Activated naive CD4-positive, alpha-beta T cell treated with anti-CD3 and anti-CD28 coated beads, Interleukin-2, amount 10 ng/mL, durations not matched to agents 7 days and 5 days (primary cell): ENCODE measurements around the gene DENND4B.

ENCODE experiments used
- CTCF ChIA-PET: fragments of 350-600 bp; sonication (Branson Sonifier 250); formaldehyde crosslinking; loops from one replicate; lab custom pipeline; 2021; ENCODE audit warnings: antibody characterized with exemption; lab: Charles Lee
- DNase-seq: peaks from one replicate; pipeline ENCODE4 v3.0.0-alpha.2; 2020
- H3K27ac Mint-ChIP-seq: one replicate; pipeline ENCODE4 v1.8.0; 2021; ENCODE audit warnings: mild to moderate bottlenecking, moderate library complexity, mixed read lengths
- H3K27me3 Mint-ChIP-seq: one replicate; pipeline ENCODE4 v1.8.0; 2021; ENCODE audit warnings: mild to moderate bottlenecking, mixed read lengths
- H3K36me3 Mint-ChIP-seq: one replicate; pipeline ENCODE4 v1.8.0; 2021; ENCODE audit warnings: mixed read lengths
- H3K4me1 Mint-ChIP-seq: one replicate; pipeline ENCODE4 v1.8.0; 2021; ENCODE audit warnings: mixed read lengths
- H3K4me3 Mint-ChIP-seq: one replicate; pipeline ENCODE4 v1.8.0; 2021; ENCODE audit warnings: mild to moderate bottlenecking, moderate library complexity, mixed read lengths
- H3K9me3 Mint-ChIP-seq: one replicate; pipeline ENCODE4 v1.8.0; 2021; ENCODE audit warnings: mixed read lengths

DENND4B gene

GRCh38 chr1:153962088-153963029 is 15.8 kb upstream of the DENND4B start:
- peak overlapping the region; percentile 61 for H3K27ac Mint-ChIP-seq
- peaks cover 34% of the 10 kb centered on the region for H3K36me3 Mint-ChIP-seq
- H3K27me3 Mint-ChIP-seq, result no peaks in the 10 kb centered on the region
- CTCF ChIA-PET, result interaction anchor here (0.6 to 2.9 kb wide), 8 partner anchors 10 to 307 kb away, joined by 3 to 13 read pairs (median 3); partner anchors contain the start of genes DENND4B, JTB and RAB13
- peak overlapping the region; percentile 76 for H3K4me3 Mint-ChIP-seq
- H3K9me3 Mint-ChIP-seq, result no peaks in the 10 kb centered on the region
- H3K4me1 Mint-ChIP-seq, result peaks cover 65% of the 10 kb centered on the region
- DNase-seq, result no peak

GRCh38 chr1:153961421-153961820 is 14.9 kb upstream of the DENND4B start:
- peak overlapping the region; percentile 34 for H3K27ac Mint-ChIP-seq
- CTCF ChIA-PET, result interaction anchor here (0.8 to 2.9 kb wide), 2 partner anchors 16 to 25 kb away, joined by 3 to 13 read pairs; partner anchors contain the start of gene DENND4B

GRCh38 chr1:153960206-153960605 is 13.7 kb upstream of the DENND4B start:
- Mint-ChIP-seq H3K9me3 (no peaks in the 10 kb centered on the region), H3K36me3 (peaks cover 25% of the 10 kb centered on the region), H3K27ac (no peak overlapping the region), H3K4me1 (peaks cover 67% of the 10 kb centered on the region), H3K4me3 (no peak overlapping the region), H3K27me3 (no peaks in the 10 kb centered on the region)
- CTCF ChIA-PET, result interaction anchor here (1.0 kb wide), 1 partner anchor 20 kb away, joined by 3 read pairs; no protein-coding TSS in a partner anchor
- no peak for DNase-seq

More at GRCh38 chr1:153961421-153961820, 14.9 kb upstream of the DENND4B start:
- Mint-ChIP-seq H3K4me1 (peaks cover 65% of the 10 kb centered on the region), H3K4me3 (peak overlapping the region; percentile 53), H3K36me3 (peaks cover 28% of the 10 kb centered on the region), H3K27me3 (no peaks in the 10 kb centered on the region), H3K9me3 (no peaks in the 10 kb centered on the region)
- no peak for DNase-seq

GRCh38 chr1:153959454-153959853 is 12.9 kb upstream of the DENND4B start:
- no peak for DNase-seq
- Mint-ChIP-seq H3K4me3 (no peak overlapping the region), H3K27me3 (no peaks in the 10 kb centered on the region), H3K4me1 (peaks cover 70% of the 10 kb centered on the region), H3K36me3 (peaks cover 25% of the 10 kb centered on the region), H3K27ac (no peak overlapping the region), H3K9me3 (no peaks in the 10 kb centered on the region)
- CTCF ChIA-PET, result interaction anchor here (1.0 kb wide), 1 partner anchor 21 kb away, joined by 3 read pairs; no protein-coding TSS in a partner anchor

- DNase-seq, result no peak
- CTCF ChIA-PET, result no interaction called here
- Mint-ChIP-seq H3K36me3 (peaks cover 29% of the 10 kb centered on the region), H3K4me3 (peak overlapping the region; percentile 98), H3K27ac (peak overlapping the region; percentile 96), H3K9me3 (no peaks in the 10 kb centered on the region), H3K27me3 (no peaks in the 10 kb centered on the region), H3K4me1 (peaks cover 70% of the 10 kb centered on the region)
Measured at GRCh38 chr1:153958961-153959260, 12.4 kb upstream of the DENND4B start.

DNA sequence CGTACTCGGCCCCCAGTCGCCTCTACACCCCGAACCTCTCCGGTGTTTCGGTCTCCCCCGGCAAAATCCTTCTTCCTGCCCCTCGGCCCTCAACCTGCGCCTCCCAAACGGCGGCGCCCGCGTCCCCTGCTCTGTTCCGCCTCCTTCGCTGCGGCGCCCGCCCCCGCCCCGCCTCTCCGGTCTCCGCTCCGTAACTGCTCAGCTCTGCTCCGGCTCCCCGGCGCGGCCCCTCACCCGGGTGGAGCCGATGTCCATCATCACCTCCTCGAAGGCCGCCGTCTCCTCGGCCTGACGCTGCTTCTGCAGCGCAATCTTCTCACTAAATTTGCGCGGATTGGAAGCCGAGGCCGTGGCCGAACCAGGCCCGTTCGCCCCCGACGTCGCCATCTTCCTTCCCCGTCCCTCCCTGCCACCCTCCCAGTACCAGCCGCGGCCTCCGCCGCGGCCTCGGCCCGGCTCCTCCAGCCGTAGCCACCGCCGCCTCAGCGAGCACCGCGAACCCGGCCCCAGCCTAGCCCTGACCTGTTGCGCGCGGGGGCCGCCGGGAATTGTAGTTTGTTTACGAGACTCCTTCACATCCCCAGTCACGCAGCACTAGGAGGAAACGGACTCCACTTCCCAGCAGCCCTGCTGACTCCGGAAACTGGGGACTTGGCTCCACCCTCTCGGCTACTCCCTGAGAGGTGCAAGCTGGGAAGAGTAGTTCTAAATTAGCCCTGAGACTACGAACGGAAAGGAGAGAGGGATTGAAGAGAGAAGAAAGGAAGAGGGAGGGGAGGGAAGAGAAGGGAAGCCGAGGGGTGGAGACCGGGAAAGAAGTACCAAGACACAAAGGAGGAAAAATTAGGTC is 11.8 kb upstream of the DENND4B start, which contains the start of gene CRTC2:
CRTC2 (minus strand) TSS at position 502 of the 850 bp plus-strand sequence; CDS start at position 387, 115 bp downstream.
- Mint-ChIP-seq H3K27ac (peak within 1 kb of the TSS; percentile 96), H3K9me3 (no peaks in the 10 kb centered on the region), H3K4me1 (peaks cover 70% of the 10 kb centered on the region), H3K36me3 (peaks cover 35% of the 10 kb centered on the region), H3K27me3 (no peaks in the 10 kb centered on the region), H3K4me3 (peak within 1 kb of the TSS; percentile 98)
- CTCF ChIA-PET, result interaction anchor here (0.9 to 2.5 kb wide), 3 partner anchors 9 to 28 kb away, joined by 3 to 10 read pairs (median 6); partner anchors contain the start of genes CREB3L4 and RAB13
- DNase-seq, result peak; percentile 99

GRCh38 chr1:153957744-153958110 is 11.2 kb upstream of the DENND4B start:
- peaks cover 70% of the 10 kb centered on the region for H3K4me1 Mint-ChIP-seq
- H3K9me3 Mint-ChIP-seq, result no peaks in the 10 kb centered on the region
- no peaks in the 10 kb centered on the region for H3K27me3 Mint-ChIP-seq
- peak overlapping the region; percentile 96 for H3K27ac Mint-ChIP-seq
- DNase-seq, result peak; percentile 63
- CTCF ChIA-PET, result interaction anchor here (0.9 to 2.5 kb wide), 3 partner anchors 10 to 29 kb away, joined by 3 to 10 read pairs (median 6); partner anchors contain the start of genes CREB3L4 and RAB13
- peak overlapping the region; percentile 98 for H3K4me3 Mint-ChIP-seq
- H3K36me3 Mint-ChIP-seq, result peaks cover 38% of the 10 kb centered on the region

DNA sequence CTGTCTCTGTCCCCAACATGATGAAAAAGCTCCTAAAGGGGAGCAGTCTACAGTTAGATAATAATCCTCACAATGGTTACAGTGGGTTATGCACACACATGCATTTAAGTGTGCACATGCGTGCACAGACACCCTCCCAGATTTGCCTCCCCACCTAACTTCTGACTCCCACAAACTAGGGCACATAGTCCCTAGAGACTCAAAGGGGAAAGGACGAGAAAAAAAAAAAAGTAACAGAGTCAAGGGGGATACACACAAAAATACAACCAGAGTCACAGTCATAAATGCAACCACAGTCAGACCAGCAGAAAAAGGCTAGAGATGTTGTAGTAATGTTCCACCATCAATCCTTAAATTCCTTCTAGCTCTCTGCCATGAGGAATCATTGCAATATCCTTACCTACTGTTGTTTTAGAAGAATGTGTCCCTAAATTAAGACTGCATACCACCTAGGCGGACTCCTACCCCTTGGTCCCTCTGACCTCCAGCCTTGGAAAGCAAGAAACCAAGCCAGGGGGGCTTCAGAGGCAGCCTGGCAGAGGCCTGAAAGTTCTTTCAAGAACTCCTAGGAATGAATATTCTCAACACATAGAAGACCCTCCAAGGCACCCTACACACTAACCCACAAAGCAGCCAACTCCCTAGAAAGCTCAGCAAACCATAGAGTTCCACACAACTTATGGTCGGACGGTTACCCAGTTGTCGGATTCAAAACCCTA is 10.6 kb upstream of the DENND4B start:
- Mint-ChIP-seq H3K36me3 (peaks cover 40% of the 10 kb centered on the region), H3K9me3 (no peaks in the 10 kb centered on the region), H3K27ac (peak overlapping the region; percentile 96), H3K27me3 (no peaks in the 10 kb centered on the region), H3K4me1 (peaks cover 64% of the 10 kb centered on the region), H3K4me3 (peak overlapping the region; percentile 98)
- CTCF ChIA-PET, result interaction anchor here (0.7 to 2.7 kb wide), 6 partner anchors 9 to 188 kb away, joined by 3 to 10 read pairs (median 6); partner anchors contain the start of genes DENND4B, GATAD2B and RAB13
- DNase-seq, result no peak

DNA sequence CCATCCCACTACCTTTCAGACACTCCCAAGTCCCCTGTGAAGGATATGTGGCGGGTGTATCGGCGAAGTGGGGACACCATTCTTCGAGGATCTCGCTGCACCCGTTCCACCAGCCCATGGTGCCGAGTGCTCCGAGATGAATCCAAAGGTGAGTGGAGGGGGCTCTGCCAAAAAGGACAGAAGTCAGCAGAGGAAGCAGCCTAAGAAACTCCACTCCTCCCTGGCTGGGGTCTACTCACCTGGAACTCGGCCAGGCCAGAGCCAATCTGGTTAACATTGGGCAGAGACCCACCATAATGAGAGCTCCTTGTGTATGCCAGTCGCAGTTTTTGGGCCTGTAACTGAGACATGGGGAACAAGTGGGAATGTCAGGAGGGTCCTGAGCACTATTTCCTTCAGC is 8.3 kb upstream of the DENND4B start:
- CTCF ChIA-PET, result interaction anchor here (0.6 to 2.7 kb wide), 2 partner anchors 8 to 10 kb away, joined by 3 to 9 read pairs; partner anchors contain the start of gene DENND4B
- Mint-ChIP-seq H3K4me3 (no peak overlapping the region), H3K27ac (peak overlapping the region; percentile 77), H3K9me3 (no peaks in the 10 kb centered on the region), H3K36me3 (peaks cover 50% of the 10 kb centered on the region), H3K27me3 (no peaks in the 10 kb centered on the region), H3K4me1 (peaks cover 51% of the 10 kb centered on the region)
- no peak for DNase-seq

DNA sequence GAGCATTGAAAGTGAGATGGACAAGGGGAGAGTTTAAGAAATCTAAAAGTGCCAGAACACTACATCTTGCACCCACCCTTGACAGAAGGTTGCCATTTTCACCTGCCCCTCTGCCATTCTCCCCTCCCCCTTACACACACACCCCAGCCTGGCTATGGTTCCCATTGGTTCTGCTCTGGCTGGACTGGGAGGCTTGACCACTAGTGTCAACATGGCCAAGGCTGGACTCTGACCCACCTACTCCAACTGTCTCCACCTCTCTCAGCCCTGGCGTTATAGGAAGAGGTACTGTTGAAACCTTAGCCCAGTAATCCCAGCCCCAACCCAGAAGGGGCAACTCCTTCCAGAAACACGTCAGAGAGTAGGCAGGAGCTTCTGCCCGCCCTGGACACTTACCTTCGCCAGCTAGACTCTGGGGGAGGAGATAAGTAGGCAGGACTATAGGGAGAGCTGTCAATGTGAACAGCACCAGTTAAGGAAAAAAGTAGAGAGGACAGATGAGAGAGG is 7.4 kb upstream of the DENND4B start:
- Mint-ChIP-seq H3K9me3 (no peaks in the 10 kb centered on the region), H3K27ac (peak overlapping the region; percentile 77), H3K27me3 (no peaks in the 10 kb centered on the region), H3K4me1 (peaks cover 45% of the 10 kb centered on the region), H3K4me3 (peak overlapping the region; percentile 22), H3K36me3 (peaks cover 51% of the 10 kb centered on the region)
- DNase-seq, result no peak
- CTCF ChIA-PET, result no interaction called here

- CTCF ChIA-PET, result no interaction called here
- Mint-ChIP-seq H3K9me3 (no peaks in the 10 kb centered on the region), H3K27me3 (no peaks in the 10 kb centered on the region), H3K36me3 (peaks cover 60% of the 10 kb centered on the region), H3K4me1 (peaks cover 42% of the 10 kb centered on the region), H3K27ac (no peak overlapping the region), H3K4me3 (no peak overlapping the region)
- no peak for DNase-seq
Measured at GRCh38 chr1:153951801-153952200, 5.3 kb upstream of the DENND4B start.

DNA sequence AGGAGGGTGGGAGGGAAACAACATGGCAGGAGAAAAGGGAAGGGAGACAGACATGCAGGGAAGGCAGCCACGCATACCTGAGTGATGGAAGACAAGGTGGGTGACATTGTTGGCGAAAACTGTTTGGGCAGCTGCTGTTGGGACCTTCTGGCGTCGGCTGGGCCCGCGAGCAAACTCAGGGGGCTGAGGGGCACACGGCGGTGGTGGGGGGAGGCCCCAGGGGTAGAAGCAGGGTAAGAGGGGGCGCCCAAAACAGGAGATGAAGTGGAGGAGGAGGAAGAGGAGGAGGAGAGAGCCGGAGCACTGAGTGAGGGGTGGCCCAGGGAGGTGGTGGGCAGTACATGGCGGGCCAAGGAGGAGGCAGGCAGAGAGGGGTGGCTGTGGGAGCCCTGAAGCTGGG is 4.7 kb upstream of the DENND4B start:
- Mint-ChIP-seq H3K27me3 (no peaks in the 10 kb centered on the region), H3K4me1 (peaks cover 38% of the 10 kb centered on the region), H3K27ac (no peak overlapping the region), H3K9me3 (no peaks in the 10 kb centered on the region), H3K36me3 (peaks cover 62% of the 10 kb centered on the region), H3K4me3 (no peak overlapping the region)
- CTCF ChIA-PET, result no interaction called here
- no peak for DNase-seq
